GM19043 (cell line): ENCODE results near the gene CCHCR1.
"Not testable (repeated sequence)": the region's sequence is repeated elsewhere in the genome, so short reads cannot be mapped to it uniquely, and the experiment has no call there.

Experiments
- ATAC-seq: cut with Tn5 transposase; IDR thresholded peaks from one replicate; pipeline ENCODE4 v1.9.1; 2021; ENCODE audit warnings: low read depth; ENCODE audit not compliant: unreplicated experiment

The CCHCR1 gene

GRCh38 chr6:31185695-31186051 is 28.1 kb upstream of the CCHCR1 start:
- not testable (repeated sequence) for ATAC-seq

- not testable (repeated sequence) for ATAC-seq
These were observed 26.3 kb upstream of the CCHCR1 start for GRCh38 chr6:31183859-31184258.

GRCh38 chr6:31183287-31183686 is 25.7 kb upstream of the CCHCR1 start:
- ATAC-seq, result not testable (repeated sequence)

- ATAC-seq, result peak; percentile 81
These were observed 22.9 kb upstream of the CCHCR1 start for GRCh38 chr6:31180500-31180899.

GRCh38 chr6:31179896-31180295 is 22.3 kb upstream of the CCHCR1 start:
- ATAC-seq, result no peak

GRCh38 chr6:31179042-31179386 is 21.4 kb upstream of the CCHCR1 start:
- no peak for ATAC-seq

- no peak for ATAC-seq
These were observed 20.8 kb upstream of the CCHCR1 start for GRCh38 chr6:31178143-31179041.

- no peak for ATAC-seq
These were observed 18.4 kb upstream of the CCHCR1 start for GRCh38 chr6:31175971-31176370.

GRCh38 chr6:31174378-31174777 is 16.8 kb upstream of the CCHCR1 start:
- ATAC-seq, result no peak

GRCh38 chr6:31173406-31173805 is 15.8 kb upstream of the CCHCR1 start:
- ATAC-seq, result no peak

GRCh38 chr6:31172973-31173384 is 15.4 kb upstream of the CCHCR1 start:
- no peak for ATAC-seq

- no peak for ATAC-seq
These were observed 14.6 kb upstream of the CCHCR1 start for GRCh38 chr6:31171931-31172905.

- no peak for ATAC-seq
These were observed 13.5 kb upstream of the CCHCR1 start for GRCh38 chr6:31170987-31171671.

- no peak for ATAC-seq
These were observed 12.9 kb upstream of the CCHCR1 start, which contains the start of gene POU5F1 for GRCh38 chr6:31170600-31170881. POU5F1 (minus strand) TSS chr6:31170682; CDS start chr6:31170620, 62 bp downstream.

GRCh38 chr6:31169858-31170599 is 12.4 kb upstream of the CCHCR1 start:
- not testable (repeated sequence) for ATAC-seq

- ATAC-seq, result no peak
These were observed 11.7 kb upstream of the CCHCR1 start for GRCh38 chr6:31169123-31169857.

GRCh38 chr6:31168606-31169005 is 11.0 kb upstream of the CCHCR1 start:
- ATAC-seq, result no peak

GRCh38 chr6:31165986-31166385 is 8.4 kb upstream of the CCHCR1 start:
- ATAC-seq, result no peak

- peak; percentile 76 for ATAC-seq
These were observed 7.6 kb upstream of the CCHCR1 start for GRCh38 chr6:31165064-31165832.
